ENCODE measurements around the gene CTCFL.

GRCh38 chr20:57449398-57450354, 75.3 kb downstream of the CTCFL start:
- TF ChIP-seq RAD21 (IDR thresholded peaks at IDR 0.05; ENCODE audit: low read depth) (no peak), CREB1 (IDR thresholded peaks at IDR 0.05; ENCODE audit: low read depth) (no peak), TEAD4 (IDR thresholded peaks at IDR 0.05) (no peak), YY1 (IDR thresholded peaks at IDR 0.05; ENCODE audit: low read depth) (no peak)
